ENCODE data around the gene SH3BGR.

The SH3BGR gene

DNA sequence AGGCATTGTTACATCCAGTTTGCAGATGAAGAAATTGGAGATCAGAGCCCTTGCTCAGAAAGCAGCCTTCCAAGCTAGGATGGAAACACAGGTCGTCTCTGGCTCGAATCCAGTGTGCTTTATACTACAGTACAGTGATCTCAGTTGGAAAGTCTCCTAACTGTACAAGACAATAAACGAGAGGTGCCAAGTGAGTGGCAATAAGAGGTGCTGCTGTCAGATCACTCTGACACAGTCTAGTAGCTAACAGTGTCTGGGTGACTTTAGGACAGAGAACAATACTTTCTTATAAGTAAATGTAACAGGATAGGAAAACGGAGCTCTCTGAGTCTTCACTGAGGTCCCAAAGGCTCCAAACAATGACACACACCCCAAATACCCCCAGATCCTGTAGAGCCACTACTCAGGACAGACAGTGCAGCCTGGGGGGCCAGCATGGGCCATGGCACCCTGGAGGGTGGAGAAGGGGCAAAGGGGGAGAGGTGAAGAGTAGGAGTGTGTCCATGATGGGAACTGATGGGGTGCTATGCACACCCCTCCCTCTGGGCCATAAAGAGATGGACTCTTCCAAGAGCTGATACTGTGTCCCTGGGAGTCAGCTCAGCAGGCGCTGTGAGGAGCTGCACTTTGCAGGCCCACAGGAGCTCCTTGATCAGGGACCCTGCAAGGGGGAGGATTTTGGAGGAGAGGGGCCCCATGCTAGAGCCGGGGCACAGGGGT lies 3.3 kb downstream of the SH3BGR start:
- DNase-seq = no peak

DNA sequence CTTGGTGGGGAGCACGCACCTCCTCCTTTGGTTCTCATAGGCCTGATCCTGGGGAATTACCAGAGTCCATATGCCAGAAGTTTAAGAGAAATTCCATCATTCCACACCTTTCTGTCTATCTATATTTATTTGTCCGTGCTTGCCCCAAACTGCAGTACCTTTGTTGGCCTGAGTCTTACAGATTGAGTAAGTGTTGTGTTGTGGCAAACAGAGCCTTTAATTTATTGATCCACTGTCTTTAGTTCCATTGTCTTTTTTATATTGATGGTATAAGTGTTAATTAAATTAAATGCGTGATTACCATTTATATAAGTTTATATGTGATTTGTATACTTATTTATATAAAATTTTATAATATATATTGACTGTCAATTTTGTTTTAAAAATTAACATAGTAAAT lies 4.9 kb downstream of the SH3BGR start:
- DNase-seq = no peak

GRCh38 chr21:39461419-39461818 lies 9.6 kb downstream of the SH3BGR start:
- DNase-seq = no peak

GRCh38 chr21:39463308-39463707 lies 11.5 kb downstream of the SH3BGR start:
- DNase-seq = no peak

DNA sequence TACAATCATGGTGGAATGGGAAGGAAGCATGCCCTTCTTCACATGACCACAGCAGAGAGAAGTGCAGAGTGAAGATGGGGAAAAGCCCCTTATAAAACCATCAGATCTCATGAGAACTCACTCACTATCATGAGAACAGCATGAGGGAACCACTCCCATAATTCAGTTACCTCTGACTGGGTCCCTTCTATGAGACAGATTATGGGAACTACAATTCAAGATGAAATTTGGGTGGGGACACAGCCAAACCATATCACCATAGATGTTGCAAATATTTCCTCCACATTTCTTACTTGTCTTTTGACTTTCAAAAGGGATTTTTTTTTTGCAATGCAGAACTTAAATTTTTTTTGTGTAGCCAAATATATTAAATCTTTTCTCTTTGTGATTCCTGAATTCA lies 14.8 kb downstream of the SH3BGR start:
- no peak for DNase-seq

DNA sequence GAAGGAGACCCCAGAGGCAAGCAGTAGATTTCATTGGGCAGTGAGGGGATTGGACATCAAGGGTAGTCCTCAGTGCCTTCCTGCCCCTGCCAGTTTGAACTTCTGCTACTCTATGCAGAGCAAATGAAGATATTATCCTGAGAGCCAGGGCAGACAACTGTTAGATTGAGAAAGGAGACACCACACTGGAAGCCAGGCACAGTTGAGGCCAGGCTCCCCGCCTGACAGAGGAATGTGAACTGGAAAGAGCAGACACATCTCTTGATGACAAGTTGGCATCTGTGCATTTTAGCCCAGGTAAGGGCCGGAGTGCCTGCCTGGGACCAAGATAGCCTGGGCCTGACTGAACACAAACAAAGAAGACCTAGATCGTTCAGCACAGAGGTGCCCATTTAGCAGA lies 16.0 kb downstream of the SH3BGR start:
- DNase-seq = no peak

DNA sequence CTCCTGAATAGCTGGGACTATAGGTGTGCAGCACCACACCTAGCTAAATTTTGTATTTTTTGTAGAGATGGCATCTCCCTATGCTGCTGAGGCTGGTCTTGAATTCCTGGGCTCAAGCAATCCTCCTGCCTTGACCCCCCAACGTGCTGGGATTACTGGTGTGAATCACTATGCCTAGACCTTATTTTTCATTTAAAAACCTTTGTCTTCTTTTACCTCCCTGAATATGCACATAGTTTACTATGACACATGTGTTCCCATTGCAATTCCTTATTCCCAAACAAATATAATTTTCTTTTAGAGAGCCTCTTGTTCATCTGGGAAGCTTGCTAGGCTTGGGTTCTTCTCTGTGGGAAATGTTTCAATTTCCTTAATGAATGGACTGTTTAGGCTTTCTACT lies 16.8 kb downstream of the SH3BGR start:
- DNase-seq = no peak

- no peak for DNase-seq
Observed at GRCh38 chr21:39471598-39471997, 19.8 kb downstream of the SH3BGR start.

DNA sequence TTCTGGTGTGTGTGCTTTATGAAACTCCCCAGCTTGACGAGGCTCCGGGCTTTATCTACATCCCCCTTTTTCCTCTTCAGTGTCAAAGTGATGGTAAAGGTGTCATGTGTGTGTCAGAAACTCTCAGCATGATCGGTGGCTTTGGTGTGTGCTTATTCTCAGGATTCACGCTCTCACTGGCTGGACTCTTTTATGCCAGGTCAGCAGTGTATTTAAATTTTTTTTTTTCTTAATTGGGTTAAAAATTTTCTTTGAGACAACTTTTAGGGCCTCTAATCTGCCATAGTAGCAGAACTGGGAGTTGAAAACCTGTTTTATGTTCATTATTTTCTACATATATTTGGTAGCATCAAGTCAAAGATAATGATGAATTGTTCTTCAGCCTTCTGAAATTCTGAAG lies 21.0 kb downstream of the SH3BGR start:
- DNase-seq = no peak

- no peak for DNase-seq
Observed at GRCh38 chr21:39474611-39475010, 22.8 kb downstream of the SH3BGR start.

DNA sequence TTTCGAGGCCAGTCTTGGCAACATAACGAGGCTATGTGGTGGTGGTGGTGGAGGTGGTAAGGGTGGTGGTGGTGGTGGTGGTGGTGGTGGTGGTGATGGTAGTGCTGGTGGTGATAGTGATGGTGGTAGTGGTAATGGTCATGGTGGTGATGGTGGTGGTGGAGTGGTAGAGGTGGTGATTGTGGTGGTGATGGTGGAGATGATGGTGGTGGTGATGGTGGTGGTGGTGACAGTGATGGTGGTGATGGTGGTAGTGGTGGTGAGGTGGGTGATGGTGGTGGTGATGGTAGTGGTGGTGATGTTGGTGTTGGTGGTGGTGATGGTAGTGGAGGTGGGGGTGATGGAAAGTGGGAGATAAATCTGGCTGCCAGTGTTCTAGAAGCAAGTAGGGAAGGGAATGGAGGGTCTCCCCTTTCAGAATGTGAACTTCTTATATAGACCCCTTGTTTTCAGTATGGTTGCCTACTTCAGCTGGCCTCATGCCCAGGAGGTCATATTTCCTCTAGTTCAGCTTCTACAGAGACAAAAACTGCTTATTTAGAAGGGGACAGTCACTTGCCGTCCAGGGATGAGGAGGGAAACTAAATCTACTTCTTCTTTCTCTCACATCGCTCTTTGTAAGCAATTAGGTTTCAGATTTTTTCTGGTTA lies 27.5 kb downstream of the SH3BGR start:
- peak in 1 of 56 donors; percentile 3 for DNase-seq

- DNase-seq = no peak
Observed at GRCh38 chr21:39479814-39480182, 28.0 kb downstream of the SH3BGR start.

GRCh38 chr21:39480271-39480670 lies 28.5 kb downstream of the SH3BGR start:
- no peak for DNase-seq

GRCh38 chr21:39481886-39482285 lies 30.1 kb downstream of the SH3BGR start:
- DNase-seq = no peak

DNA sequence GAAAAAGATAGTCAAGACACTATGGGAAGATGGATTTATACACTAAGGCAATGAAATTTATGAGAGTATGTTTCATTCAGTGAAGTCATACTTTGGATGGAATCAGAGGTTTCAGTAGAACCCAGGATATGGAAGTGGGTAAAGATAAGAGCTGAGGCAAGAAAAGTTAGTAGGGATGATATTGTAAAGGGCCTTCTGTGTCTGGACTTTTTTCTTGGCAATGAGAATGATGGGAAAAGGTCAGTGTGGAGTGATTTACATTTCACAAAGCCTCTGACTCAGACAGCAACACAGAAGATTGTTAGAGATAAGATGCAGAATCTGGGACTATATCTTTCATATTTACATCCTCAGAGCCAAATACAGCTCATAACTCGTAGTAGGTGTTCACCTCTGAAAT lies 32.1 kb downstream of the SH3BGR start:
- DNase-seq = no peak

DNA sequence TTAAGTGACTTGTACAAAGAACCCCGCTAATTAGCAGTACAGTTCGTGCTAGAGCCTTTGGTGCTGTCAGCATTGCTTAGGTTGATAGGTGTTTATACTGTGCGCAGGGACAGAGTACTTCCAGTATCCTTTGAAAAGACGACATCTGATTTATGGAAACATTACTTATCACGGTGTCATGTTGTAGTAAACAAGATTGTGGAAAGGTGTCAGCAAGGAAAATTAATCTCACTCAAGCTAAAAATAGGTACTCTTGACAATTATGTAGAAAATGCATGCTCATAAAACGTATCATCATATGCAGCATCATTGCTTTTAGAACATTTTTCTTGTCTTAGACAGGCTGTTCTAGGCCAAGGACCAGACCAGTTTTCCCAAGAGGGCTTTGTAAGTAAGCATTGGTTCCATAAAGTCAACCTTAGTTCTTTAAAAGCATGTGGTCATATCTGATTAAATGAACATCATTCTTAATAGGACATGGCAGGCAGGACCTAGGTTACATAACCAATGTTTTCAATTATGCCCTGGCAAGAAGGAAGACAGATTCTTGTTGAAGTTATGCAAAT lies 33.0 kb downstream of the SH3BGR start:
- no peak for DNase-seq

DNA sequence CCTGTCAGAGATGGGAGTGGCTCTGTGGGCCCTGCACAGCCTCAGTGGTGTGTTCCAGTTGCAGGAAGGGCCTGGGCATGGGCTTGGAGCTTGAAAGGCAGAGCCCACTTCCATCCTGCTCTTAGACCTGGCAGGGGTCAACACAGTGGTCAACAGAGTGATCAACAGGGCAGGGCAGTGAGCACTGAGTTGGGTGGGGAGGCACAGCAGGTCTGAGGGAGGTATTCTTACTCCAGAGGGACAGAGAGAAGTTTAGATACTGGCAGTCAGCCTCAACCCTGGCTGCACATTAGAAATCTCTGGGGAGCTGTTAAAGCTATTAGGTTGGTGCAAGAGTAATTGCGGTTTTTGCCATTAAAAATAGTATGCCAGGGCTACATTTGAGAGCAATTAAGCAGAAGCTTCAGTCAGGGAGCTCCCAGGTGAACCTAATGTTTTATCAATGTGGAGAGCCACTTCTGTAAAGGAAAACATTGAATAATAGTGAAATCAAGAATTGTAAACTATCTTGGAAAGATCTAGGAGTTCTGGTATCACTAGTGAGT lies 37.7 kb downstream of the SH3BGR start:
- no peak for DNase-seq

DNA sequence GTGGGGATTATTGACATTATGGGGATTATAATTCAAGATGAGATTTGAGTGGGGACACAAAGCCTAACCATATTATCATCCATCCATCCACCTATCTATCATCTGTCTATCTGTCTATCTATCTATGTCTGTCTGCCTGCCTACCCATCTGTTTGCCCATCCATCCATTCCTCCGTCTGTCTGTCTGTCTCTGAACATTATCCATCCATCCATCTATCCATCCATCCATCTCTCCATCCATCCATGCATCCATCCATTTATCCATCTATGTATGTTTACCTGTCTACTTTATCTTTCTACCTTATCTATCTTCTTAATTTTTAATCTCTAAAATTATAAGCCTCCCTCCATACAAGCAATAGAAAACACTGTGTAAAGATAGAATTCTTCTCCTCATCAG lies 47.4 kb downstream of the SH3BGR start:
- DNase-seq = no peak

DNA sequence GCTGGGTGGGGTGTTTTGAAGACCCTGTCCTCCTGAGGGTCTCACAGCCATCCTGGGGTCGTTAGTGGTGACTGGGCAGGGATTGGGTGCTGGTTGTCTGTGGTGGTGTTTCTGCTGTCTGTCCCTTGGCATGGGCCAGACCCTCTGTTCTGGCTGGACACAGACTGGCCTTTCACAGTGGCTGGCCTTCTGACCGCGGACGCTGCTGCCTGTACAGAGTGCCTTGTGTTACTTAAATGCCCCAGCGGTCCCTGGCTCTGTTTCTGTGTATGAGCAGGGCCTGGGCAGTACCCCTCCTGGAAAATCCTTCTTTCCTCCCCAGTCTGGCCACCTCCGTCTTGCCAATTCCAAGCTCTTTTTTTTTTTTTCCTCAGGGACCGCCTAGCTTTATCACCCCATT lies 50.9 kb downstream of the SH3BGR start:
- DNase-seq = peak in 46 of 56 donors; percentile 14 to 72 (median 44)

DNA sequence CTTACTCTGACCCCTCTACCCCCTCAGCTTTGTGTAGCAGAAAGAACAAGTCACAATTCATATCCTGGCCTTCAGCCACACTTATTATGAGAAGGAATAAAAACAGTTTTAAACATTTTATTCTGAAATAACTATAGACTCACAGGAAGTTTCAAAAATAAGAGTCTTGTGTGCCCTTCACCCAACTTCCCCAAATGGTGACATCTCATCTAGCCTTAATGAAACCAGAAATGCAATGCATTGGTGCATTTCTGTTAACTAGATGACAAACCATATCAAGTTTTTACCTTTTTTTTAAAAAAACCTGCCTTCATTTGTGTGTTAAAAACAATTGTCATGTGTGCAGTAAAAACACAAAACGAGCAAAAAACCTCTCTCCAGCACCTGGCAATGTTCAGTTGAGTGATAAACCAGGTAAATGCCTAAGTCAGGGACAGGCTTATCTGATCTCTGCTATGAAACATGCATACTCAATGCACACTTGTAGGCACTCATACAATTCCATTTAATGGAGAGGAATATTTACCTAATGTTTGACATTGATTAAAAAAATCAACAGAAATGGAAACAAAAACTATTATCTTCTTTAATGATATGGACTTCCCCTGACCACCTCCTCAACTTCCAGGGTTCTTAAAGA lies 51.5 kb downstream of the SH3BGR start:
- DNase-seq = no peak

DNA sequence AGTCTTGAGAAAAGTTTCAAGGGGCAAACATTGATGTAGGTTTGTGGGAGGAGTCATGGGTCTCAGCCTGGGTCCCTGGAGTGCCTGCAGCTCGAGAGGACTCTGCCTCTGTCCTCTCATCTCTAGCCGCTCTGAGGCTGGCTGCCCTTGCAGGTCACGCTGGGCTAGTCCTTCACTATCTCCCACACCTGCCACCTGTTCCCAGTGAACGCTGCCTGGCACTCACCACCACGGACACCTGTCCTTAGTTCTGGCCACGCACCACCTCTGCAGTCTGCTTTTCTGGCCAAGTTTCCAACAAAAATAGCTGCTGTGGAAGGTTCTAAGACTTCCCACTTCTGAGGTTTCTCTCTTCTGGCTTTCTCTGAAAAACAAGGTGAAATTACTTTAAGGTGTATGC lies 52.5 kb downstream of the SH3BGR start:
- no peak for DNase-seq

GRCh38 chr21:39510240-39510639 lies 58.5 kb downstream of the SH3BGR start:
- DNase-seq = no peak
